ENCODE results near the gene PRXL2C. TPM values are rescaled to one million over a fixed set of nuclear protein-coding genes. Genes with fewer than 3 reads are reported as not detected.

The PRXL2C gene
- total and polyA plus RNA-seq, 10 of the 15 experiments (the other 5 are each of a cell fraction or from before 2014, with no cell fraction given): 4.0 to 16.0 (median 7.4) TPM

- TF ChIP-seq LARP7 (IDR thresholded peaks at IDR 0.05): peak; percentile 76
- peak; percentile 48; the same call in 1 of the 2 replicates for TF ChIP-seq RB1 (IDR thresholded peaks at IDR 0.05; ENCODE audit: borderline replicate concordance)
- TF ChIP-seq USF2 (IDR thresholded peaks at IDR 0.05; ENCODE audit: borderline replicate concordance, low read depth, low read length): no peak
- peak; percentile 48; the same call in 1 of the 2 replicates for TF ChIP-seq NR2F1 (conservative IDR thresholded peaks at IDR 0.05)
- no peak for TF ChIP-seq PBX3 (IDR thresholded peaks at IDR 0.05; ENCODE audit: insufficient replicate concordance, low read depth, low read length)
- no peak for TF ChIP-seq ZBTB11 (CRISPR knock-in tag; IDR thresholded peaks at IDR 0.05)
- peak; percentile 14; the same call in 1 of the 2 replicates for TF ChIP-seq CREB1 (IDR thresholded peaks at IDR 0.05; ENCODE audit: low read depth)
Measured at GRCh38 chr9:96654450-96655197, 493 bp downstream of the PRXL2C start (continued).
